Measurements from ENCODE around the gene FAM3C.
"Not testable (repeated sequence)": the region's sequence is repeated elsewhere in the genome, so short reads cannot be mapped to it uniquely, and the experiment has no call there.

The FAM3C gene, protein sequence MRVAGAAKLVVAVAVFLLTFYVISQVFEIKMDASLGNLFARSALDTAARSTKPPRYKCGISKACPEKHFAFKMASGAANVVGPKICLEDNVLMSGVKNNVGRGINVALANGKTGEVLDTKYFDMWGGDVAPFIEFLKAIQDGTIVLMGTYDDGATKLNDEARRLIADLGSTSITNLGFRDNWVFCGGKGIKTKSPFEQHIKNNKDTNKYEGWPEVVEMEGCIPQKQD

DNA sequence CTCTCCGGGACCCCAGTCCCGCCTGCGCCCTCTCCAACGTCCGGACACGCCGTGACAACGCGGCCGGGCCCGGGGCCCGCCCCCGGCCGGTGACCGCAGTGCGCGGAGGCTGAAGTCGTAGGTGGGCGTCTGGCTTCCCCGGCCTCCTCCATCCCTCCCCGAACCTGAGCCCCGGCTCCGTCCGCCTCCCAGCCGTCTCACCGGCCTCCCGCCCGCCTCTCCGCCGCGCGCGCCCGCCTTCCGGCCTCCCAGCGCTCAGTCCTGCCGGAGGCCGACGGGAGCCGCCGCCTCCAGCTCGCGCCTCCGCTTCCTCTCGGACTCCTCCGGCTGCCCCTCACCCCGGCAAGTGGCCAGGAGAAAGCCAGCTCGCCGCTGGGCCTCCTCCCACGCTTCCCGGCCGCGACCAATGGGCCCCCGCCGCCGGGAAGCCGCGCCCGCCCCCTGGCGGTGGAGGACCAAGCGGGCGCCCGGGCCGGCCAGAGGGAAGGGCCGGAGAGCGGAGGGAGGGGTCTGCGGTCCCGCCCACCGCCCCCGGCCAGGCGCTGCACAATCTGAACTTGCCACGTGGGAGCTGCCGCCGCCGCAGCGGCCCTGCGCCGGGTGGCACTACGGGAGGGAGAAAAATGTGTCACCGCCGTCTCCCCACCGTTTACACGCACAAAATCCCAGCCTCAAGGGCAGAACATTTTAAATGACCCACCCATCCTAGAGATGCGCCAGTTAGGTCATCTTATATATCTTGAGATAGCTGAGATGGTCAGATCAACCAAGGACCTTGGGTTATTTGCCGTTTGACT lies at the start of gene FAM3C:
FAM3C (minus strand) TSS at position 348 of the 797 bp plus-strand sequence. CDS start 13,339 bp downstream, outside the sequence.
- Histone ChIP-seq H3K9me3 (ENCODE audit: control insufficient read depth, insufficient read depth, low read length) (no peaks in the 10 kb centered on the region), H3K36me3 (ENCODE audit: control insufficient read depth, low read length) (peaks cover 44% of the 10 kb centered on the region), H3K9me2 (replicated peaks; ENCODE audit: control insufficient read depth, low read length) (no peaks in the 10 kb centered on the region), H3K4me1 (ENCODE audit: control insufficient read depth, low read length) (peaks cover 50% of the 10 kb centered on the region), H3K27ac (ENCODE audit: low read depth, low read length) (peak within 1 kb of the TSS; percentile 68), H3K4me3 (ENCODE audit: low read length) (peak within 1 kb of the TSS; percentile 83), H3F3A (ENCODE audit: control insufficient read depth, insufficient read depth) (peaks cover 4% of the 10 kb centered on the region; the same call in 1 of the 2 replicates), H3K4me2 (ENCODE audit: low read length) (peak within 1 kb of the TSS; percentile 87), H3K79me2 (ENCODE audit: control insufficient read depth, low read length) (peaks cover 53% of the 10 kb centered on the region), H4K20me1 (ENCODE audit: control insufficient read depth, insufficient read depth, low read depth, low read length) (peaks cover 10% of the 10 kb centered on the region; the same call in 1 of the 2 replicates), H3K27me3 (ENCODE audit: control insufficient read depth, low read length) (no peaks in the 10 kb centered on the region)
- TF ChIP-seq, protein P1, sequence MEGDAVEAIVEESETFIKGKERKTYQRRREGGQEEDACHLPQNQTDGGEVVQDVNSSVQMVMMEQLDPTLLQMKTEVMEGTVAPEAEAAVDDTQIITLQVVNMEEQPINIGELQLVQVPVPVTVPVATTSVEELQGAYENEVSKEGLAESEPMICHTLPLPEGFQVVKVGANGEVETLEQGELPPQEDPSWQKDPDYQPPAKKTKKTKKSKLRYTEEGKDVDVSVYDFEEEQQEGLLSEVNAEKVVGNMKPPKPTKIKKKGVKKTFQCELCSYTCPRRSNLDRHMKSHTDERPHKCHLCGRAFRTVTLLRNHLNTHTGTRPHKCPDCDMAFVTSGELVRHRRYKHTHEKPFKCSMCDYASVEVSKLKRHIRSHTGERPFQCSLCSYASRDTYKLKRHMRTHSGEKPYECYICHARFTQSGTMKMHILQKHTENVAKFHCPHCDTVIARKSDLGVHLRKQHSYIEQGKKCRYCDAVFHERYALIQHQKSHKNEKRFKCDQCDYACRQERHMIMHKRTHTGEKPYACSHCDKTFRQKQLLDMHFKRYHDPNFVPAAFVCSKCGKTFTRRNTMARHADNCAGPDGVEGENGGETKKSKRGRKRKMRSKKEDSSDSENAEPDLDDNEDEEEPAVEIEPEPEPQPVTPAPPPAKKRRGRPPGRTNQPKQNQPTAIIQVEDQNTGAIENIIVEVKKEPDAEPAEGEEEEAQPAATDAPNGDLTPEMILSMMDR (IDR thresholded peaks at IDR 0.05; ENCODE audit: low read depth, low read length, poor library complexity, severe bottlenecking): peak; percentile 85
- TF ChIP-seq EZH2phosphoT487 (IDR thresholded peaks at IDR 0.05; ENCODE audit: borderline replicate concordance, low read length): no peak

DNA sequence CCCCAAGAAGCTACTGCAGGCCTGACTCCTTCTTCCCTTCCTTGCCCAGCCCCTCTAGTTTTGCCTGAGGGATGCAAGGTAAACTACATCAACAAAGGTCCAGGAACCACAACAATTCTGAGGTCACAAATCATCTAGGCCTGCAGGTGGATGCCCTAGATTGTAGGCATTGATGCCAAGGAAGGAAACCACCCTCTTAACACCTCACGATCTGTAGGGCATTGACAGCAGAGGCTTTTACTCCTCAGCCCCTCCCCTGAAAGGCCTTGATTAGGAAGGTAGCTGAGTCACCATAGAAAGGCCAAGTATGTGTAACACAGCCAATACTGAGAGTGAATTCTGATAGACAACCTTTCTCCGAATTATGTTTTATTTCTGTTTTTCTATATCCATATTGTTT lies 46.7 kb upstream of the FAM3C start:
- no peak overlapping the region for H3K4me2 ChIP-seq (ENCODE audit: low read length)
- H3K36me3 ChIP-seq (ENCODE audit: control insufficient read depth, low read length): no peaks in the 10 kb centered on the region
- TF ChIP-seq, protein P1 (IDR thresholded peaks at IDR 0.05; ENCODE audit: low read depth, low read length, poor library complexity, severe bottlenecking): no peak
- no peak for TF ChIP-seq EZH2phosphoT487 (IDR thresholded peaks at IDR 0.05; ENCODE audit: borderline replicate concordance, low read length)
- no peaks in the 10 kb centered on the region for H3K9me2 ChIP-seq (replicated peaks; ENCODE audit: control insufficient read depth, low read length)
- H3K4me3 ChIP-seq (ENCODE audit: low read length): no peak overlapping the region
- H3K27ac ChIP-seq (ENCODE audit: low read depth, low read length): no peak overlapping the region
- H3F3A ChIP-seq (ENCODE audit: control insufficient read depth, insufficient read depth): peaks cover 4% of the 10 kb centered on the region; the same call in 1 of the 2 replicates
- H3K4me1 ChIP-seq (ENCODE audit: control insufficient read depth, low read length): peaks cover 24% of the 10 kb centered on the region
- H3K27me3 ChIP-seq (ENCODE audit: control insufficient read depth, low read length): no peaks in the 10 kb centered on the region
- H3K9me3 ChIP-seq (ENCODE audit: control insufficient read depth, insufficient read depth, low read length): no peaks in the 10 kb centered on the region
- H3K79me2 ChIP-seq (ENCODE audit: control insufficient read depth, low read length): no peaks in the 10 kb centered on the region
- H4K20me1 ChIP-seq (ENCODE audit: control insufficient read depth, insufficient read depth, low read depth, low read length): no peaks in the 10 kb centered on the region

DNA sequence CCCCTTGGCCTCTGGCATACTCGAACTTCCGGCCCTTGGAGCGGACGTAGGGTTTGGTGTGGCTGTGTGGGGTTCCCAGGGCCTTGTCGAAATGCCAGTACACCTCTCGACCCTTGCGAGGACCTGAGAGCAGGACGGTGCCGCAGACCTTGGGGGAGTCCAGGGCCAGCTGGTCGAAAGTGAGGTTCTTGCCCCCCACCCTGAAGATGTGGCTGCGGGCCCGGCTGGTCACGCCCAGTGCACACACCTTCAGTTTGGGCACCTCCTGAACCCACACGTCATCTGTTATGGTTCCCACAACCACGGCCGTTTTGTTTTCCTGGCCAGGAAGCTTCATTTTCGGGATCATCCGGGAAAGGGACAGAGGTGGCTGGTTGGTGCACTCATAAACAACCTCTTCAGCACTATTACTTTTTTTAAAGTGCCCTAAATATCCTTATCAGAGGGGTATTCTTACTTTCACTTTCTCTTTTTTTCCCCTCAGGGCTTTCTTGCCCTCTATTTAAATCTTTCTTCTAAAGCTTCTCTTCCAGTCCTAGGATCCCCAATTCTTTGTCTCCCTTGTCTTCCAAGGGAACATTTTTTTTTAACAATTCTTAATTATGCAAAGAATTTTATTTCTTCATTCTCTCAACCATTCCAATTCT lies 44.9 kb upstream of the FAM3C start:
- Histone ChIP-seq H3K4me3 (ENCODE audit: low read length) (peak overlapping the region; percentile 32), H3F3A (ENCODE audit: control insufficient read depth, insufficient read depth) (peaks cover 4% of the 10 kb centered on the region; the same call in 1 of the 2 replicates)

DNA sequence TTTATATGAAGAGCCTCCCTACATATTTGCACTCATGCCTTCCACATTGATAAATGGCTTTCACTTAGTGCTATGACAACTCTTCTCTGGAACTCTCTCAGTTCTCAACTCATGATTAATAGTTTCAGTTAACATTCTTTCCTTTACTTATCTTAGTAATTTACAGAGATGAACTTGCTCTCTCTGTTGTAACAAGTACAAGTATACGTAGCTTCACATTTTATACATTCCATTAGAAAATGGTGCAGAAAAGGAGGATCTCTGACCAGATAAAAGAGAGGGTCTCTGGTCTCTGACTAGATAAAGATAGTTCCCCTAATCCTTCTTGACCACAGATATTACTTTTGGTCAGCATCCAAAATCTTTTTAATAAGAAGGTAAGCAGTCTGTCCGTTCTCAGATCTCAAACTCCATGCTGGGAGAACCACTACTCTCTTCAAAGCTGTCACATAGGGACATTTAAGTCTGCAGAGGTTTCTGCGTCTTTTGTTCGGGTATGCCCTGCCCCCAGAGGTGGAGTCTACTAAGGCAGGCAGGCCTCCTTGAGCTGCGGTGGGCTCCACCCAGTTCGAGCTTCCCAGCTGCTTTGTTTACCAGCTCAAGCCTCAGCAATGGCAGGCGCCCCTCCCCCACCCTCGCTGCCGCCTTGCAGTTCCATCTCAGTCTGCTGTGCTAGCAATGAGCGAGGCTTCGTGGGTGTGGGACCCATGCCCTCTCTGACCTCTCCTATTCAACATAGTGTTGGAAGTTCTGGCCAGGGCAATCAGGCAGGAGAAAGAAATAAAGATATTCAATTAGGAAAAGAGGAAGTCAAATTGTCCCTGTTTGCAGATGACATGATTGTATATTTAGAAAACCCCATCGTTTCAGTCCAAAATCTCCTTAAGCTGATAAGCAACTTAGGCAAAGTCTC lies 42.2 kb upstream of the FAM3C start:
- not testable (repeated sequence) for H4K20me1 ChIP-seq (ENCODE audit: control insufficient read depth, insufficient read depth, low read depth, low read length); H3K79me2 ChIP-seq (ENCODE audit: control insufficient read depth, low read length); H3F3A ChIP-seq (ENCODE audit: control insufficient read depth, insufficient read depth); H3K36me3 ChIP-seq (ENCODE audit: control insufficient read depth, low read length); H3K27me3 ChIP-seq (ENCODE audit: control insufficient read depth, low read length); H3K9me3 ChIP-seq (ENCODE audit: control insufficient read depth, insufficient read depth, low read length); H3K9me2 ChIP-seq (replicated peaks; ENCODE audit: control insufficient read depth, low read length)
- Histone ChIP-seq H3K4me1 (ENCODE audit: control insufficient read depth, low read length) (peaks cover 32% of the 10 kb centered on the region), H3K27ac (ENCODE audit: low read depth, low read length) (peak overlapping the region; percentile 45), H3K4me2 (ENCODE audit: low read length) (peak overlapping the region; percentile 57), H3K4me3 (ENCODE audit: low read length) (peak overlapping the region; percentile 37)

More for the DNA sequence above, 44.9 kb upstream of the FAM3C start:
- Histone ChIP-seq H3K9me3 (ENCODE audit: control insufficient read depth, insufficient read depth, low read length) (peaks cover 3% of the 10 kb centered on the region; the same call in 1 of the 2 replicates), H3K79me2 (ENCODE audit: control insufficient read depth, low read length) (no peaks in the 10 kb centered on the region), H3K4me1 (ENCODE audit: control insufficient read depth, low read length) (peaks cover 30% of the 10 kb centered on the region), H3K27me3 (ENCODE audit: control insufficient read depth, low read length) (no peaks in the 10 kb centered on the region), H4K20me1 (ENCODE audit: control insufficient read depth, insufficient read depth, low read depth, low read length) (no peaks in the 10 kb centered on the region), H3K4me2 (ENCODE audit: low read length) (peak overlapping the region; percentile 46), H3K9me2 (replicated peaks; ENCODE audit: control insufficient read depth, low read length) (no peaks in the 10 kb centered on the region), H3K27ac (ENCODE audit: low read depth, low read length) (no peak overlapping the region), H3K36me3 (ENCODE audit: control insufficient read depth, low read length) (no peaks in the 10 kb centered on the region)
- TF ChIP-seq EZH2phosphoT487 (IDR thresholded peaks at IDR 0.05; ENCODE audit: borderline replicate concordance, low read length): no peak
- TF ChIP-seq, protein P1 (IDR thresholded peaks at IDR 0.05; ENCODE audit: low read depth, low read length, poor library complexity, severe bottlenecking): no peak

Measured in DOHH2 (cell line).